Measurements from ENCODE around the gene EPHB3.

Gene EPHB3

GRCh38 chr3:184577546-184577945, 16.0 kb downstream of the EPHB3 start:
- Histone ChIP-seq H3K4me3 (ENCODE audit: low read length) (no peak overlapping the region), H3K9ac (ENCODE audit: low read depth, low read length) (no peak overlapping the region), H3K27me3 (ENCODE audit: insufficient read depth, low read length) (peaks cover 68% of the 10 kb centered on the region), H3K36me3 (ENCODE audit: insufficient read depth, low read depth, low read length) (no peaks in the 10 kb centered on the region), H3K27ac (ENCODE audit: low read length) (no peak overlapping the region), H3K9me3 (ENCODE audit: insufficient read depth, low read depth, low read length) (no peaks in the 10 kb centered on the region), H3K4me1 (ENCODE audit: insufficient read depth, low read length) (peaks cover 27% of the 10 kb centered on the region)

GRCh38 chr3:184578218-184578617, 16.6 kb downstream of the EPHB3 start:
- H3K9ac ChIP-seq (ENCODE audit: low read depth, low read length) = no peak overlapping the region
- H3K9me3 ChIP-seq (ENCODE audit: insufficient read depth, low read depth, low read length) = no peaks in the 10 kb centered on the region
- peaks cover 33% of the 10 kb centered on the region for H3K4me1 ChIP-seq (ENCODE audit: insufficient read depth, low read length)
- H3K36me3 ChIP-seq (ENCODE audit: insufficient read depth, low read depth, low read length) = no peaks in the 10 kb centered on the region
- H3K27me3 ChIP-seq (ENCODE audit: insufficient read depth, low read length) = peaks cover 70% of the 10 kb centered on the region
- H3K27ac ChIP-seq (ENCODE audit: low read length) = no peak overlapping the region
- H3K4me3 ChIP-seq (ENCODE audit: low read length) = no peak overlapping the region

- Histone ChIP-seq H3K4me1 (ENCODE audit: insufficient read depth, low read length) (peaks cover 32% of the 10 kb centered on the region), H3K36me3 (ENCODE audit: insufficient read depth, low read depth, low read length) (no peaks in the 10 kb centered on the region), H3K4me3 (ENCODE audit: low read length) (no peak overlapping the region), H3K9ac (ENCODE audit: low read depth, low read length) (no peak overlapping the region), H3K27me3 (ENCODE audit: insufficient read depth, low read length) (peaks cover 74% of the 10 kb centered on the region), H3K9me3 (ENCODE audit: insufficient read depth, low read depth, low read length) (no peaks in the 10 kb centered on the region), H3K27ac (ENCODE audit: low read length) (no peak overlapping the region)
These were observed 17.2 kb downstream of the EPHB3 start for GRCh38 chr3:184578822-184579221.

GRCh38 chr3:184579513-184579912, 17.9 kb downstream of the EPHB3 start:
- Histone ChIP-seq H3K4me3 (ENCODE audit: low read length) (no peak overlapping the region), H3K9ac (ENCODE audit: low read depth, low read length) (no peak overlapping the region), H3K9me3 (ENCODE audit: insufficient read depth, low read depth, low read length) (no peaks in the 10 kb centered on the region), H3K27ac (ENCODE audit: low read length) (no peak overlapping the region), H3K4me1 (ENCODE audit: insufficient read depth, low read length) (peaks cover 25% of the 10 kb centered on the region; the same call in 1 of the 2 replicates), H3K27me3 (ENCODE audit: insufficient read depth, low read length) (peaks cover 75% of the 10 kb centered on the region), H3K36me3 (ENCODE audit: insufficient read depth, low read depth, low read length) (no peaks in the 10 kb centered on the region)

GRCh38 chr3:184580376-184580775, 18.8 kb downstream of the EPHB3 start:
- Histone ChIP-seq H3K4me3 (ENCODE audit: low read length) (no peak overlapping the region), H3K36me3 (ENCODE audit: insufficient read depth, low read depth, low read length) (no peaks in the 10 kb centered on the region), H3K4me1 (ENCODE audit: insufficient read depth, low read length) (peaks cover 20% of the 10 kb centered on the region; the same call in 1 of the 2 replicates), H3K9ac (ENCODE audit: low read depth, low read length) (no peak overlapping the region), H3K27ac (ENCODE audit: low read length) (no peak overlapping the region), H3K9me3 (ENCODE audit: insufficient read depth, low read depth, low read length) (no peaks in the 10 kb centered on the region), H3K27me3 (ENCODE audit: insufficient read depth, low read length) (peaks cover 84% of the 10 kb centered on the region)

- no peaks in the 10 kb centered on the region for H3K9me3 ChIP-seq (ENCODE audit: insufficient read depth, low read depth, low read length)
- no peak overlapping the region for H3K4me3 ChIP-seq (ENCODE audit: low read length)
- no peak overlapping the region for H3K27ac ChIP-seq (ENCODE audit: low read length)
These were observed 19.8 kb downstream of the EPHB3 start for GRCh38 chr3:184581331-184581855.

GRCh38 chr3:184582646-184583577, 21.3 kb downstream of the EPHB3 start:
- H3K27ac ChIP-seq (ENCODE audit: low read length) = no peak overlapping the region

More at GRCh38 chr3:184581331-184581855, 19.8 kb downstream of the EPHB3 start:
- H3K36me3 ChIP-seq (ENCODE audit: insufficient read depth, low read depth, low read length) = no peaks in the 10 kb centered on the region
- peaks cover 20% of the 10 kb centered on the region; the same call in 1 of the 2 replicates for H3K4me1 ChIP-seq (ENCODE audit: insufficient read depth, low read length)
- H3K27me3 ChIP-seq (ENCODE audit: insufficient read depth, low read length) = peaks cover 84% of the 10 kb centered on the region
- no peak overlapping the region for H3K9ac ChIP-seq (ENCODE audit: low read depth, low read length)

GRCh38 chr3:184583578-184584451, 22.2 kb downstream of the EPHB3 start:
- H3K27ac ChIP-seq (ENCODE audit: low read length) = no peak overlapping the region
- no peaks in the 10 kb centered on the region for H3K9me3 ChIP-seq (ENCODE audit: insufficient read depth, low read depth, low read length)
- H3K36me3 ChIP-seq (ENCODE audit: insufficient read depth, low read depth, low read length) = no peaks in the 10 kb centered on the region
- peaks cover 15% of the 10 kb centered on the region; the same call in 1 of the 2 replicates for H3K4me1 ChIP-seq (ENCODE audit: insufficient read depth, low read length)
- H3K27me3 ChIP-seq (ENCODE audit: insufficient read depth, low read length) = peaks cover 96% of the 10 kb centered on the region
- H3K4me3 ChIP-seq (ENCODE audit: low read length) = peak overlapping the region; percentile 68
- H3K9ac ChIP-seq (ENCODE audit: low read depth, low read length) = peak overlapping the region; percentile 37; the same call in 1 of the 2 replicates

More at GRCh38 chr3:184582646-184583577, 21.3 kb downstream of the EPHB3 start:
- no peaks in the 10 kb centered on the region for H3K9me3 ChIP-seq (ENCODE audit: insufficient read depth, low read depth, low read length)
- H3K4me1 ChIP-seq (ENCODE audit: insufficient read depth, low read length) = peaks cover 20% of the 10 kb centered on the region; the same call in 1 of the 2 replicates
- H3K9ac ChIP-seq (ENCODE audit: low read depth, low read length) = peak overlapping the region; percentile 37; the same call in 1 of the 2 replicates
- H3K36me3 ChIP-seq (ENCODE audit: insufficient read depth, low read depth, low read length) = no peaks in the 10 kb centered on the region
- H3K4me3 ChIP-seq (ENCODE audit: low read length) = peak overlapping the region; percentile 68
- peaks cover 93% of the 10 kb centered on the region for H3K27me3 ChIP-seq (ENCODE audit: insufficient read depth, low read length)

GRCh38 chr3:184584464-184584891, 22.9 kb downstream of the EPHB3 start:
- Histone ChIP-seq H3K36me3 (ENCODE audit: insufficient read depth, low read depth, low read length) (no peaks in the 10 kb centered on the region), H3K9ac (ENCODE audit: low read depth, low read length) (peak overlapping the region; percentile 8; the same call in 1 of the 2 replicates), H3K9me3 (ENCODE audit: insufficient read depth, low read depth, low read length) (no peaks in the 10 kb centered on the region), H3K27me3 (ENCODE audit: insufficient read depth, low read length) (peaks cover 96% of the 10 kb centered on the region), H3K27ac (ENCODE audit: low read length) (no peak overlapping the region), H3K4me1 (ENCODE audit: insufficient read depth, low read length) (peaks cover 14% of the 10 kb centered on the region; the same call in 1 of the 2 replicates), H3K4me3 (ENCODE audit: low read length) (peak overlapping the region; percentile 68)

GRCh38 chr3:184585545-184585944, 24.0 kb downstream of the EPHB3 start:
- Histone ChIP-seq H3K9me3 (ENCODE audit: insufficient read depth, low read depth, low read length) (no peaks in the 10 kb centered on the region), H3K27ac (ENCODE audit: low read length) (no peak overlapping the region), H3K4me3 (ENCODE audit: low read length) (no peak overlapping the region), H3K9ac (ENCODE audit: low read depth, low read length) (no peak overlapping the region), H3K36me3 (ENCODE audit: insufficient read depth, low read depth, low read length) (no peaks in the 10 kb centered on the region), H3K4me1 (ENCODE audit: insufficient read depth, low read length) (peaks cover 15% of the 10 kb centered on the region; the same call in 1 of the 2 replicates), H3K27me3 (ENCODE audit: insufficient read depth, low read length) (peaks cover 98% of the 10 kb centered on the region)

- peaks cover 20% of the 10 kb centered on the region; the same call in 1 of the 2 replicates for H3K4me1 ChIP-seq (ENCODE audit: insufficient read depth, low read length)
- no peak overlapping the region for H3K9ac ChIP-seq (ENCODE audit: low read depth, low read length)
- peaks cover 98% of the 10 kb centered on the region for H3K27me3 ChIP-seq (ENCODE audit: insufficient read depth, low read length)
- no peak overlapping the region for H3K27ac ChIP-seq (ENCODE audit: low read length)
- H3K9me3 ChIP-seq (ENCODE audit: insufficient read depth, low read depth, low read length) = no peaks in the 10 kb centered on the region
- H3K36me3 ChIP-seq (ENCODE audit: insufficient read depth, low read depth, low read length) = no peaks in the 10 kb centered on the region
- H3K4me3 ChIP-seq (ENCODE audit: low read length) = no peak overlapping the region
These were observed 25.3 kb downstream of the EPHB3 start for GRCh38 chr3:184586851-184587250.

Data from iPS-20b (cell line).